Stimulated activated CD4-positive, alpha-beta T cell treated with anti-CD3 and anti-CD28 coated beads, Interleukin-1b, Interleukin-23, amount 100 ng/mL, for 48 hours (primary cell): ENCODE results near the gene IL12A.

Experiments
- DNase-seq: peaks from one replicate; pipeline ENCODE4 v3.0.0-alpha.2; 2020

The IL12A gene

DNA sequence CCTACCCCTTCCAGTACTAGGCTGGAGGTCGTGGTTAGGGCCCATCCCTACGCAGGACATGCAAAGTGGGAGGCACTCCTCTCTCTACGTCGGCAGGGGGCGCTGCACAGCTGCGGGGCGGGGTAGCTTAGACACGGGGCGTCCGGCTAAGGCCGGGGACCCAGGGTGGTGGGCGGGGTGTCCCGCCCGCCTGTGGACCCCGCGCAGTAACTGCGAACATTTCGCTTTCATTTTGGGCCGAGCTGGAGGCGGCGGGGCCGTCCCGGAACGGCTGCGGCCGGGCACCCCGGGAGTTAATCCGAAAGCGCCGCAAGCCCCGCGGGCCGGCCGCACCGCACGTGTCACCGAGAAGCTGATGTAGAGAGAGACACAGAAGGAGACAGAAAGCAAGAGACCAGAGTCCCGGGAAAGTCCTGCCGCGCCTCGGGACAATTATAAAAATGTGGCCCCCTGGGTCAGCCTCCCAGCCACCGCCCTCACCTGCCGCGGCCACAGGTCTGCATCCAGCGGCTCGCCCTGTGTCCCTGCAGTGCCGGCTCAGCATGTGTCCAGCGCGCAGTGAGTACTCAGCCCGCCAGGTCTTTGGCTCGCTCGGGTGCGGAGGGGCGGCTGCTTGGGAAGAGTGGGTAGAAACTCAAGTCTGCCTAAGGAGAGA, at the start of gene IL12A:
IL12A (plus strand) TSS at position 219 of the 655 bp plus-strand sequence.
- peak; percentile 79 for DNase-seq

DNA sequence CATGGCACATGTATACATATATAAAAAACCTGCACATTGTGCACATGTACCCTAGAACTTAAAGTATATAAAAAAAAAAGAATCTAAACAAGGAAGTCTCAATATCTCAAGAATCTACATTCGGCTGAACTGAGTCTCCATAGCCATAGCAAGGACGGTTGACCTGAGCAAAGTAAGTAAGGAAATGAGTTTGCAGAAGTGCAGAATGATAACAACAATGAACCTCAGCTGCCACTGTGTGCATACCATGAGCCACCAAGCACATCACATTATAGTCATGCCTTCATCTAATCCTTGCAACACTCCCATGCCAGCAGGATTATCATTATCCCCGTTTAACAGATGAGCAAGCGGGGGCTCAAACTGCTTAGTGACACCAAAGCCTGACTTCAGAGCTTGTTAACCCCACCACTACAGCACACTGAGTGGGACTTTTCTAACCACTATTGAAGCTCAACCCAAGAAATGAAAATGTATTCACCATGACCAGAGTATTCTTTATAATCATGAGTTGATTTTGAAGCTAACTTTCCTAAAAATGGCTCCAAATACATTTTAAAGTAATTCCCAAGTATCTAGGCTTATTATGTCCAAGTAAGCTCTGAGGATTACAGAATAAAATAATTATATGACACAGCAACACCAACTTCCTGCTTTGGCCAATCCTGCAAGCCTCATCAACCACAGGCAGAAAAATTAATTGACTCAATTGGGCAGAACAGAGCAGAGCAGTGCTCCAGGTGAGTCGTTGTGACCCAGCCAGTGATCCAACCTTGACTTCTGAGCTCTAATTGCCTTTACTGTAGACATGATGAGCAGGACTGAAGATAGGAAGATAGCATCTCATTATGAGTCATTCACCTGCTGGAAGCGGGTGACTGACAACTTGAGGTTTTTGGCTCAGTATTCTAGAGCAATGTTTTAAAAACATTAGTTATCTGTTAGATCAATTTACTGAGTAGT, 47.3 kb upstream of the IL12A start:
- no peak for DNase-seq

DNA sequence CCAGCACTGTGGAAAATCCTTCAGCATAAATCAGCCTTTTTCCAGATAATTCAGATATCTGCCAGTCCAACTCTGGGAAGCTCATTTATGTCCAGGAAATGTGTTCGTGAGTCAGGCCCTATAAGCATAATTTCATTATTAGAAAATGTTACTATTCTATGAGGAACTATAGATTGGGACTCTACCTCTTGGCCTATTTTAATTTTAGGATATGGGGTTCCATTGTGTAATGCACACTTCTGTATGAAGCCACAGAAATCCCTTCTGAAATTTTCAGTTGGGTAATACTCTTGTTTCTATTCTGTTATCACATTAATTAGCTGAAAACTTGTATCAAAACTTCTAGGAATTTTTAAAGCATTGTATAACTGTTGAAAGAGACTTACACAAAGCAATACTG, 43.9 kb upstream of the IL12A start:
- DNase-seq, result no peak

DNA sequence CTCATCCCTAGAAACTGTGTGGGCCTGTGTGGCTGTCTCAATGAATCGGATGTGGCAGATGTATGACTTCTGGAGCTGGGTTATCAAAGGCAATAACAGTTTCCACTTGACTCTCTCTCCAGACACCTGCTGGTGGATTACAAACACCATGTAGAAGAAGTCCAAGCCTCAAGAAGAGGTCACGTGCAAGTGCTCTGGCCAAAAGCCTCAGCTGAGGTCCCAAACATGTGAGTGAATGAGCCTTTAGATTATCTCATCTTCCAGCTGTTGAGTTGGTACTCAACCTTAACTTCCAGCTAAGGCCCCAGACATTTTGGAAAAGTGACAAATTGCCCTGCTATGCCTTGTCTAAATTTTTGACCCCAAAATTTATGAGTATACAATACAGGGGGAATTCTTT, 42.7 kb upstream of the IL12A start:
- DNase-seq, result no peak

DNA sequence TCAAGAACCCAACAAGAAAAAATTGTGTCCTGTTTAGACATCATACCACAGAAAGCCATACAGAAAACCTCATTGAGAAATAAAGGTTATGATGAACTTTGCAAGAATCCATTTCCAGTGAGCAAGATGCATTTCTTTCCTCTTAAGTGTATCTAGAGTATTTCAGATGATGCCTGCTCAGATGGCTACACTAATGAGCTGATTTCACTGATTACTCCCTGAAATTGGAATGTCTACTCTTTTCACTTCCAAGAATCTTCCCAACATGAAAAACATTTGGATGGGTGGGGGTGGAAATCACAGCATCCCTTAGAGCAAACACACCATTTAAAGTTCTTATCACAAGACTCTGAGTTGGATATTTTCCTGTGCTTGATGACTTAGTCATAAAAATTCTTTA, 41.4 kb upstream of the IL12A start:
- no peak for DNase-seq

DNA sequence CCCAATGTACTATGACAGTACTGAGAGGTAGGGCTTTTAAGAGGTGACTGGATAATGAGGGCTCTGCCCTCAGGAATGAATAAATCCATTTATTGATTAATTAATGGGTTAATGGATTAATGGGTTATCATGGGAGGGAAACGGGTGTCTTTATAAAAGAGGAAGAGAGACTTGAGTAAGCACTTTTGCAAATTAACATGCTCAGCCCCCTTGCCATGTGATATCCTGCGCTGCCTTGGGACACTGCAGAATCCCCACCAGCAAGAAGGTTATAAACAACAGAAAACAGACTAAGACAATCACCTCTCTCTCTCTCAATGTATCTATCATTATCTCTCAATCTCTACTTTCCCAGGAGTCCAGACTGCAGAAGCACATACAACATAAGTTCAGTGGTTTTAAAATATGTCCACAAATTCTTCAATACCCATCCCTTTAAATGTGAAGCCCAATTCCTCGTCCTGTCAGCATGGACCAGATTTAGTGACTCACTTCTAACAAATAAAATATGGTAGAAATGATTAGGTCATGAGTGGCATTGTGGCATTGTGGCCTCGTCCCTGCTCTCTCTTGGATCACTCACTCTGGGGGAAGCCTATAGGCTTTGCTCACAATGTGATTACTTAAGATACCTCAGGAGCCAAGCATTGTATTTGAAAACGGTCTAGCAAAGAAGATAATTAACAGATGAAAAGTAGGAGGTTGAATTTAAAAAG, 40.0 kb upstream of the IL12A start:
- DNase-seq, result no peak

DNA sequence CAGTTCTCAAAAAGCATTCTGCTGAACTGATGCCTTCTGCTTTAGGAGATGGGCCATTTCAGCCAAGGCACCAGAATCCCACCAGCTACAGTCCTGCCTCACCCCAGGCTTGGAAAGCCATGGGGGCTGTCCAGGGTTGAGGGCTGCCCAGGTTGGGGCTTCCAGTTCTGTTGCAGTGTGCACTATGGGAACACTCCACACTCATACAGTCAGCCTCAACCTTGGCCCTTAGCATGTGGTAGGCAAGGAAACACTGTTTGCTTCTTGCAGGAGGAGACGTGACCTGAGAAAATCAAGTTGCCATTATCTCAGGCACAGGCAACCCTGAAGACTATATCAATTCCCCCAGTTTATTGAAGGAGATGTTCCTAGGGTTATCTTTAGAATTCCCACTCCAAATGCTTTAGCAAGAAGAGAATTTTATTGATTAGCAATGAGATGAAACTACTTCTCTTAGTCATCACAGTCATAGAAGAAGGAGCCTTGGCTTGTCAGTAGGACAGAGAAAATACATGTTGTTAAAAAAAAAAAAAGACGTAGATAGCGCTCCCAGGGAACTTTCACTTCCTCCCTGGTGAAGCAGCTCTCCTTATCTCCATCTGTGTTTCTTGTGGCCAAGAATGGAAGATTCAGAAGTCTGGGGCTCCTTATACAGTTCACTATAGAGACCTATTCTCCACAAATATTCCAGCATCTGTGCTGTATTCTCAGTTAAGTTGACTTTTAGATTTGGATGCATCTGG, 38.3 kb upstream of the IL12A start:
- no peak for DNase-seq

DNA sequence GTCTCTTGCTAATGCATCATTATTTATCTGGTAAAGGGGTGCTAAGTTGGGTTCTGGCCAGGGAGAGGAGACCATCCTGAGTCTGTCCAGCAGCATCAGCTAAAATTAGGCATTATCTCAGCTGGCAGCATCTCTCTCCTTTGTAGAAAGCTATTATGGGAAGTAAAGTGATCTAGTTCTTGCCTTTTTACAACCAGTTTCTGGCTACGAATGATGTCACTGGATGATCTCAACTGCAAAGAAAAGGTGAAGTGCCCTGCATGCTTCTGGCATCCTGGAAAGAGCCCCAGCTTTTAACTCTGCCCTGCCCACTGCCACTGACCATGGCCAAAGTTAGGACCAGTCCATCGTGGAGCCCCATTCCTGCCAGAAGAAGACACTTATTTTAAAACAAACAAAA, 37.1 kb upstream of the IL12A start:
- DNase-seq, result no peak

DNA sequence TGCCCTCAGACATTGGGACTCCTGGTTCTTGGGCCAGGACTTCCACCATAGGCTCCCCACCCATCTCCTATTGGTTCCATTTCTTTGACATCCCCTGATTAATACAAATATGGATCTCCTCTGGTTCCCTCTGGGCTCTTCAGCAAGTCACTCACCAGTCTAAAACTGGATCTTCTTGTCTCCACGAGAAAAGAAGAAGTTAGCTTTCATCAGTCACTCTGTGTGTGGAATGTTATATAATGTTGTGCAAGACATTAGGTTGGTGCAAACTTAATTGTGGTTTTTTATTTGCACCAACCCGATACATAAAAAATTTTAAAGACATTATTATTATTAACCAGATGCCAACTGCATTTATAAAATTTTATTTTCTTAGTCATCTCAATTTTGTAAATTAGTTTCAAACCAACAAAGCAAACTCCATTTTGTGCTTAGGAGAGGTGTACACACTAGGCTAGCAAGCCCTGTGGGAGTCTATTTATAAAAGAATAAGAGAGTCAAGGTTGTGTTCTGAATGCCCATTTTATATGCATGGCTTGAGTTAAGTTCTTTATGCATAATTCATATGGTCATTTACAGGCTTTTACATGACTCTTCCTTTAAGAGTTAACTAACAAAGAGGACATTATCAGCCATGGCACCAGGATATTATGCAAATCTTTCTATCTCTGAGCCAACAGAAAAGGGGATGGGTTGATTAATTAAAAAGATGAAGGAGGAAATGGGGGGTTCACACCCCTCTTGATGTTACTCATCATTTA, 35.1 kb upstream of the IL12A start:
- no peak for DNase-seq

DNA sequence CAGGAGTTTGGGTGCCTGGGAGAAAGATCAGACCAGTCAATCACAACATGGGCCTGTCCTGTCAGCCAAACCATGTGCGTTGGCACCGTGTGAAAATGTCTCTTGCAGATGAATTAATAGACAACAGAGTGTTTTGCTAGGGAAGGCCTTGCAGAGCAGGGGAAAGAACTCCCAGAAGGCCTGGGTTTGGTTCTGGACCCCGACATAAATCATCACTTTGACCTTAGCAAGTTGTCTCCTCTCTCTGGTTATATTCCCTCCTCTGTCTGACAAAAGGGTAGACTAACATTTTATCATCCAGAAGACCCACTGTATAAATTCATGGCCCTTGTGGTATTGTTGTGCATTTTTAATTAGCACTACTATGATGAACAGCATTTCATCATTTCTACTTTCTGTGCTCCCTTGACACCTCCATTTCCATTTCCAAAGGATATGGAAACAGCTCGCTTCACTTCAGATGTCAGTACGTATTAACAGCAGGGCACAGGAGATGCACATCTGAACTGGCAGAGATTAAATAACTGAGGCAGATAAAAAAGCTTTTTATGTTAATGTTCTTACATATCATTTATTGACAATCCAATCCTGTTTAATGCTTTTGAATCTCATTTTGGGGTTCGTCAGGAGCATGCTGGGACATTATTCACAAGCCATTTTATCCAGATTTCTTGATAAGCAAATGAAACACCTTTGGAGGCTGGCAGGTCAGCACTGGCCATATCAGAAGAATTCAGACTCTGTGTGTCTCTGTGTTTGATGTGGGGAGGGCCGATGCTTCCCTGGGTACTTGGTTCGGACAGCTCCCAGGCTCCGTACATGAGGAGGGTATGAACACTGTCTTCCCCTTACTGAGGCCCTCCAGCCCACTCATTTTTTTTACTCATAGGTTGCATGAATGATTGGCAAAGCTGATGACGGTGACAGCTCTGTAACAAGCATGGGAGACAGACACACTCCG, 28.2 kb upstream of the IL12A start:
- DNase-seq, result no peak

DNA sequence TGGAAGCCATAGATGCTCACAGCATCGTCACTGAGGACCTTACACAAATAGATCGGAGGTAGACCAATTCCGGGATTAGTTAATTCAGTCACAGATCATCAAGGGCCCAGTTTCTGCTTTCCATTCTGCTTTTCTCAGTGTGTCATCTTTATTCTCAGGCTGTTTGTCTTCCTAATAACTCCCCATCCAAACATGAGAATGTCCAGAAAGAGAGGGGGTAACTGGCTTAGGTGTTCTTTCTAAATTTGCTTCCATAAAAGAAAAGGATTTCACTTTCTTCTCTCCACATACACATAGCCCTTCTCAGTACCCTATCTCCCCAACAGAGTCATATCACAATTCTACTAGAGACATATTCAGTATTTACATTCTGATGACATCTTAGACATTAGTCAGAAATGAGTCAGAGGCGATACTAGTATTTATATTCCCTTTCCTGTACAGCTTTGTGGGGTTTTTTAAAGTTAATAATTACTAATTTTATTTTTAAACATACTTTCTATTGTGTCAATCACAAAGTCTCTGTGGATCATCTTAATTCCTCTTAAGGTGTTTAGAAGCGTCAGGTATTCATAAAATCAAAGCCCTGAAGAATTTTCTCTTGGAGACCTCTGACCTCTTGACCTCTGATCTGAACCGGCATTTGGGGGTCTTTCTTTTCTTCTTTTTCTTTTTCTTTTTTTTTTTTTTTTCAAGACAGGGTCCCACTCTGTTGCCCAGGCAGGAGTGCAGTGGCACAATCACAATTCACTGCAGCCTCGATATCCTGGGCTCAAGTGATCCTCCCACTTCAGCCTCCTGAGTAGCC, 24.3 kb upstream of the IL12A start:
- no peak for DNase-seq

DNA sequence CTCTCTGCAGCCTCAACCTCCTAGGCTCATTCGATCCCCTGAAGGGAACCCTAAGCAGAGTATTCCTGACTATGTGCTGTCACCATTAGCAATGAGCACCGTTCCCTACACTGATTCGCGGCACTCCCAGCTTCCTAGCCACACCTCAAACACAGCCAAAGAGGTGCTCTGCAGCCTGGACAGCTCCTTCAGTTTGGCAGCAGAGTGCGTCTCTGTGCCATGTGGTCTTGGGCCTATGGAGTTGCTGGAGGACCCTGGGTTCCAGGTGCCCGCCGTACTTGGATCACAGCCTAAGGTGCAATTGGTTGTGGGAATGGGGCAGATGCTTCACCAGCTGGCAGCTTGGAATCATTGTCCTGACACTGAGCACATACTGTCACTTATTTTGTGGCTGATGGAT, 17.3 kb upstream of the IL12A start:
- DNase-seq, result no peak

DNA sequence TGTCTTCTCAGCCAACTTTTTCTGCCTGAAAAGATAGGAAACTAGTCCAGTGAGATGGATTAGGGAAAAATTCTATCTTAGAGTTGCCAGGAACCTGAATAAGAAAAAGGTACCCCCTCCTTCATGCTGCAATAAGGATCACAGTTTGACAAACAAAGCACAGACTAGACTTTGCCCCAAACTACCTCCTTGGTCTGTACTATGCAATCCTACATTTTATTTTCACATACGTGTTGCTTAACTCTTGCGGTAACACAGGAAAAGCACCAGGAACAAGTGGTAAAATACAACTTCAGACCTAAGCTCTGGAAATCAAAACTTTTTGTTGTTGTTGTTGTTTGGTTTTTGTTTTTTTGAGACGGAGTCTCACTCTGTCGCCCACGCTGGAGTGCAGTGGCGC, 11.3 kb upstream of the IL12A start:
- no peak for DNase-seq

DNA sequence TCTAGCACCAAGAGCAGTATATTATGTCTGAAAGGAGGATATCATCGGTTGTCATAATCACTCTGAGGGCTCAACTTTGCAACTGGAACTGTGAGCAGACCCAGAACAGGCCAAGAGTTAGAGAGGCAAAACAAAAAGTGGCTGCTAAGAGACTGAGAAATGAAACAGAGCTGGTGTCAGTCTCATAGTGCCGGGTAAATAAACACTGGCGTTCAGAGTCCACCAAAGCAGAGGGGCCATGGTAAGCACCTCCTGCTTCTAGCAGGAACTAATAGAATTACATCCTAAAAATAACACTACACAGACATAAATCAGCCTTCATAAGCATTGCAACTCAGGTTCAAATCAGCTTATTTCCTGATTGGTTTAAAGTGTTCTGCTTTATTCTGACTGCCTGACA, 10.3 kb upstream of the IL12A start:
- DNase-seq, result no peak

DNA sequence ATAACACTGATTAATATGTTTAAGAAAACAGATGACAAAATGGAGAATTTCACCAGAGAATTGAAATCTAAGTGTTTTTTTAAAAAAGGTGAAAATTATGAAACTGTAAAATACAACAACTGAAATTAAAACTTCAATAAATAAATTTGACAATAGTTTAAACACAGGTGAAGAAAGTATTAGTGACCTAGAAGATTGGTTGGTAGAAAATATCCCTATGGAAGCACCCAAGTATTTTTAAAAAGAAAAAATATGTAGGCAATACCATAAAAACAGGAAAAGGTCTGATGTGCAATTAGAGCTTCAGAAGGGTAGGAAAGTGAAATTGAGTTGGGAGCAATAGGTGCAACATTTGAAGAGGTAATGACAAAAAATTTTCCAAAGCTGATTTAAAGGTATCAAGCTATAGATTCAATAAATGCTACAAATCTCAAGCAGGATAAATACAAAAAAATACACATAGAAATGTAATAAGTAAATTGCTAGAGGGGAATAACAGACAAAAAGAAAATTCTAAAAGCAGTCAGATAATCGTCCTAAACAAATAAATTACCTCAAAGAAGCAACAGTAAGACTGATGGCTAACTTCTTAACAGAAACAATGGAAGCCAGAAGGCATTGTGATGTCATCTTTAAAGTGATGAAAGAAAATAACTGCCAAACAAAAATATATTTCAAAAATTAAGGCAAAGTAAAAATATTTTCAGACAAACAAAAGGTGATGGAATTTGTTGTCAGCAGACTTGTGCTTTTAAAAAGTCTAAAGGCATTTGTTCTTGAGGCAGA, 9.5 kb upstream of the IL12A start:
- DNase-seq, result no peak

DNA sequence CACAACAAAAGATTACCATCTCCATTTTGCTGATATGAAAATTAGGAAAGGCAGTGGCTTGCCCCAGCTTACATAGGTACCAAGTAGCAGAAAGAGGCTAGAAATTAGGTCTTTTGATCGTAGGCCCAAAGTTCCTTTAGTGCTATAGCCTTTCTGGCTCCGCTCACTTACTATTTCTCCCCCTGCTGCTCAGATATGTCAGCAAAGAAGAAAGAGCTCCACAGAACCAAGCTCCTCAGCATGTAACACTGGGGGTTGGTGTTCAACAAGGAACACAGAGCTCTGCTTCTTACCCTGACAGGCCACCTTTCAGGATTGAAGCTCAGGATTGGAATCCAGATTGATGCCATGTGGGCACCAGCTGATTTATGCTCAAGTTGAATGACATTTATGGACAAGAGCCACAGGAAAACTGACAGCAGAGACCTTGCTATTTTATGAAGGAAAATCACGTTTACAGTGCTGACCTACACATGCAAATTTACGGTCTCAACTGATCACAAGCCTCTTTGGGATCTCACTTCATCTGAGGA, 6.1 kb upstream of the IL12A start:
- no peak for DNase-seq

DNA sequence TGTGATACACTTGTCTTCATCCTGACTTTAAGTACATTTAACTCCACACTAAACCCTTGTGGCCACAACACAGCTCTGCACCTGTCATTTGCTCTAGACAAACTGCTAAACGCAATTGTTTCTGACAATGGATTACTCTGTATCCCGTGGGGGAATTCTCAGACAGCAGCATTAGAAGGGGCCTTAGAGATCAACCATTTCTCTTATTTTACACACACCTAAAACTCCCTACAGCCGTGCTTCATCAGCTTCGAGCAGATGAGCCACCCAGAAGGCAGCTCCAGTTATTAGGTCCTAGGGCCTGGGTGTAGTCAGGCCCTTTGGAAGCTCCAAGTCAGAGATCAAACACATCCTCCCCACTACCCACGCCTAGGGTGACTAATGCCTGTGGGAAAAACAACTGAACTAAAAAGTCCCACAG, 1.3 kb upstream of the IL12A start:
- no peak for DNase-seq

DNA sequence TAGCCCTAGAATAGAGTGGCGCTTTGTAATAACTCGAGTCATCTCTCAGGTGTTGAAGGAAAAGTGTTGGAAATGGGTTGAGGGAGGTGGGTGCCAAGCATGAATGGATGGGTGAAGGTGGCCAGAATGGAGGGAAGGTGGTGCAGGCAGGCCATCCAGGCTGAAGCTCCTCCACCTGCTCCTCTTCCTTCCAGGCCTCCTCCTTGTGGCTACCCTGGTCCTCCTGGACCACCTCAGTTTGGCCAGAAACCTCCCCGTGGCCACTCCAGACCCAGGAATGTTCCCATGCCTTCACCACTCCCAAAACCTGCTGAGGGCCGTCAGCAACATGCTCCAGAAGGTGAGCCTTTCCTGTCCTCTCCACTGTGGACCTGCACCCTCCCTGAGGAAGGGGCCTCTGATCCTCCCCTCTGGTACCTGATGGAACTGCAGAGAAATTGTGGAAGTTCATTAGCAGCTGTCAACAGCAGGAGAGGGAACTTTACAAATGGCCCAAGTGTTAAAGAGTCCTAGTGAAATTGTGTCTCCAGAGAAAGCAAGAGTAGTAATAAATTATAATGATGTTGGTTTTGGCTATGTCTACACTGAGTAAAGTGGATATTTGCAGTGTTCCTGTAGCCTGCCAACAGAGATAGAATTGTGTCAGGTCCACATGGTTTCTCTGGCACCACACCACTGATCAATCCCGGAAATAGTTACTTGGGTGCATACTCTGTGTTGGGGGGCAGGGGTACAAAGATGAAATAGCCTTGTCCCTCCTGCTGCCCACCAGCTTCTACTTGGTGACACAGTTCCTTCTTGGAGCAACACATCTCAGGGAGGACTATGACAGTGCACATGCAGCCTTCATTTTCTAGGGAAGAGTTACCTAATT, 1.6 kb downstream of the IL12A start:
- no peak for DNase-seq
